Measurements from ENCODE around the gene SSBP3.

GRCh38 chr1:54309631-54310366 is 96.4 kb downstream of the SSBP3 start:
- TF ChIP-seq ARNTL (CRISPR knock-in tag; IDR thresholded peaks at IDR 0.05; ENCODE audit: borderline replicate concordance, low read depth) (no peak), CSDC2 (CRISPR knock-in tag; IDR thresholded peaks at IDR 0.05) (no peak), PPARA (CRISPR knock-in tag; IDR thresholded peaks at IDR 0.05; ENCODE audit: borderline replicate concordance) (no peak), ZNF70 (CRISPR knock-in tag; IDR thresholded peaks at IDR 0.05) (no peak), CREB5 (CRISPR knock-in tag; IDR thresholded peaks at IDR 0.05; ENCODE audit: low read depth) (no peak), BACH2 (CRISPR knock-in tag; IDR thresholded peaks at IDR 0.05; ENCODE audit: borderline replicate concordance) (no peak), ESRRG (CRISPR knock-in tag; IDR thresholded peaks at IDR 0.05) (no peak), OSR1 (CRISPR knock-in tag; IDR thresholded peaks at IDR 0.05) (no peak), ZFP30 (CRISPR knock-in tag; IDR thresholded peaks at IDR 0.05) (no peak), GLIS3 (CRISPR knock-in tag; IDR thresholded peaks at IDR 0.05) (no peak), ZNF8 (CRISPR knock-in tag; IDR thresholded peaks at IDR 0.05) (no peak)
- TF ChIP-seq, protein P1, sequence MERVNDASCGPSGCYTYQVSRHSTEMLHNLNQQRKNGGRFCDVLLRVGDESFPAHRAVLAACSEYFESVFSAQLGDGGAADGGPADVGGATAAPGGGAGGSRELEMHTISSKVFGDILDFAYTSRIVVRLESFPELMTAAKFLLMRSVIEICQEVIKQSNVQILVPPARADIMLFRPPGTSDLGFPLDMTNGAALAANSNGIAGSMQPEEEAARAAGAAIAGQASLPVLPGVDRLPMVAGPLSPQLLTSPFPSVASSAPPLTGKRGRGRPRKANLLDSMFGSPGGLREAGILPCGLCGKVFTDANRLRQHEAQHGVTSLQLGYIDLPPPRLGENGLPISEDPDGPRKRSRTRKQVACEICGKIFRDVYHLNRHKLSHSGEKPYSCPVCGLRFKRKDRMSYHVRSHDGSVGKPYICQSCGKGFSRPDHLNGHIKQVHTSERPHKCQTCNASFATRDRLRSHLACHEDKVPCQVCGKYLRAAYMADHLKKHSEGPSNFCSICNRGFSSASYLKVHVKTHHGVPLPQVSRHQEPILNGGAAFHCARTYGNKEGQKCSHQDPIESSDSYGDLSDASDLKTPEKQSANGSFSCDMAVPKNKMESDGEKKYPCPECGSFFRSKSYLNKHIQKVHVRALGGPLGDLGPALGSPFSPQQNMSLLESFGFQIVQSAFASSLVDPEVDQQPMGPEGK (CRISPR knock-in tag; IDR thresholded peaks at IDR 0.05; ENCODE audit: borderline replicate concordance), result no peak
- TF ChIP-seq, protein P2, sequence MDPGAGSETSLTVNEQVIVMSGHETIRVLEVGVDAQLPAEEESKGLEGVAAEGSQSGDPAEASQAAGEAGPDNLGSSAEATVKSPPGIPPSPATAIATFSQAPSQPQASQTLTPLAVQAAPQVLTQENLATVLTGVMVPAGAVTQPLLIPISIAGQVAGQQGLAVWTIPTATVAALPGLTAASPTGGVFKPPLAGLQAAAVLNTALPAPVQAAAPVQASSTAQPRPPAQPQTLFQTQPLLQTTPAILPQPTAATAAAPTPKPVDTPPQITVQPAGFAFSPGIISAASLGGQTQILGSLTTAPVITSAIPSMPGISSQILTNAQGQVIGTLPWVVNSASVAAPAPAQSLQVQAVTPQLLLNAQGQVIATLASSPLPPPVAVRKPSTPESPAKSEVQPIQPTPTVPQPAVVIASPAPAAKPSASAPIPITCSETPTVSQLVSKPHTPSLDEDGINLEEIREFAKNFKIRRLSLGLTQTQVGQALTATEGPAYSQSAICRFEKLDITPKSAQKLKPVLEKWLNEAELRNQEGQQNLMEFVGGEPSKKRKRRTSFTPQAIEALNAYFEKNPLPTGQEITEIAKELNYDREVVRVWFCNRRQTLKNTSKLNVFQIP (CRISPR knock-in tag; IDR thresholded peaks at IDR 0.05; ENCODE audit: borderline replicate concordance, low read depth), result no peak

Measured in SK-N-SH treated with all-trans-retinoic acid at 6 μM for 48 hours (cell line).